CD4-positive, alpha-beta T cell treated with Interleukin-21 for 1 hour (primary cell): Measurements from ENCODE around the gene TEKT4.
"Not testable (repeated sequence)": the region's sequence is repeated elsewhere in the genome, so short reads cannot be mapped to it uniquely, and the experiment has no call there.

Experiments used
- DNase-seq: peaks from one replicate; pipeline ENCODE4 v3.0.0-alpha.2; 2020

The TEKT4 gene, protein sequence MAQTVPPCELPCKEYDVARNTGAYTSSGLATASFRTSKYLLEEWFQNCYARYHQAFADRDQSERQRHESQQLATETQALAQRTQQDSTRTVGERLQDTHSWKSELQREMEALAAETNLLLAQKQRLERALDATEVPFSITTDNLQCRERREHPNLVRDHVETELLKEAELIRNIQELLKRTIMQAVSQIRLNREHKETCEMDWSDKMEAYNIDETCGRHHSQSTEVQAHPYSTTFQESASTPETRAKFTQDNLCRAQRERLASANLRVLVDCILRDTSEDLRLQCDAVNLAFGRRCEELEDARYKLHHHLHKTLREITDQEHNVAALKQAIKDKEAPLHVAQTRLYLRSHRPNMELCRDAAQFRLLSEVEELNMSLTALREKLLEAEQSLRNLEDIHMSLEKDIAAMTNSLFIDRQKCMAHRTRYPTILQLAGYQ

DNA sequence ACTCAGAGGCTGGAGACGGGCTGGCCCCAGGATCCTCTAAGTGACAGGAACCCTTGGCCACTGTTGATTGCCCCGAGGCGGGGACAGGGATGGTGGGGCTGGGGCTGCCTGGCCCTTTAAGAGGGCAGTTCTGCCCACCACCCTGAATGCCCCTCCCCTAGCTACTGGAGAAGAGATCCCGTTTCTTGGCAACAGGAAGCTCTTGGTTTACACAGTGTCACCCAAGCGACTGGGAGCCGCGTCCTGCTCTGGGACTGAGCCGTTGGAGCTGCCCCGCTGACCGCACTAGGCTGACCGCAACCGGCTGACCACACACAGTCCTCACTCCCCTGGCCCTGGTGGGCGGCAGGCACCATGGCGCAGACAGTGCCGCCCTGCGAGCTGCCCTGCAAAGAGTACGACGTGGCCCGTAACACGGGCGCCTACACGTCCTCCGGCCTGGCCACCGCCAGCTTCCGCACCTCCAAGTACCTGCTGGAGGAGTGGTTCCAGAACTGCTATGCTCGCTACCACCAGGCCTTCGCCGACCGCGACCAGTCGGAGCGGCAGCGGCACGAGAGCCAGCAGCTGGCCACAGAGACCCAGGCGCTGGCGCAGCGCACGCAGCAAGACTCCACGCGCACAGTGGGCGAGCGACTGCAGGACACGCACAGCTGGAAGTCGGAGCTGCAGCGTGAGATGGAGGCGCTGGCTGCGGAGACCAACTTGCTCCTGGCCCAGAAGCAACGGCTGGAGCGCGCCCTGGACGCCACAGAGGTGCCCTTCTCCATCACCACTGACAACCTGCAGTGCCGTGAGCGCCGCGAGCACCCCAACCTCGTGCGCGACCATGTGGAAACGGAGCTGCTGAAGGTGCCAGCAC lies at the start of gene TEKT4:
TEKT4 (plus strand) TSS at position 205 of the 862 bp plus-strand sequence; CDS start at position 355, 150 bp downstream.
- DNase-seq: no peak

DNA sequence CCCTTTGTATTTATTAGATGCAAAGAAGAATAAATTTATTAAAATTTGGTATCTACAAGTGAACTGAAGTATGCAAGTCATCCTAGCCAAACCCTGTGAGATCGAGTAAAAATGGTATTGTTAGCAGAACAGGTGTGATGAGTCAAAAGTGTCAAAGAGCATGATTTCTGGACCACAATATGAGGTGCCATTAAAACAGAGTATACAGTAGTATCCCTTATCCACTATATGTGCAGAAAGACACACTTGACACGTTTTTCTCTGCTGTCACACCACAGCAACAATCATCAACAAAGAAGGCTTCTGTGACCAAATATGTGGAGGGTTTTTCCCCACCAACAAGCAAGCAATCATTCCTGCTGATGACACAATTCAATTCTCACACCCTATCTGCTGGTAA lies 32.0 kb upstream of the TEKT4 start:
- DNase-seq: not testable (repeated sequence)

DNA sequence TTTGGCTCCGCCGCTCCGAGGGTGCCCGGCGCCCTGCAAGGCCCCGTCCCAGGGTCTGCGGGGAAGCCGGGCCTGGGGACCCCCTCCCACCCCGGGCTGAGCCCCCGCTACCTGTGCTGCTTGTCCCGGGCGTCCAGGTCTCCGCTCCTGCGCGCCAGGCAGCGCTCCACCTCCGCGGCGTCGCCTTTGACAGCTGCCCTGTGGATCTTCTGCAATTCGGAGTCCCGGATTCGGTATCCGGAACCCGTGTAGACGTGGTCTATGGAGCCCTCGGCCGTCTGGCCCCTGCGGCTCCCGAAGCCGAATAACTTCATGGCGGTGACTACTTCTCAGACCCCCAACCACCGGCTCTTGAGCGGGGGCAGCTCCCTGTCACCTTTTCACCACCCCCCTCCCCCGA lies 14.4 kb upstream of the TEKT4 start:
- DNase-seq: not testable (repeated sequence)

DNA sequence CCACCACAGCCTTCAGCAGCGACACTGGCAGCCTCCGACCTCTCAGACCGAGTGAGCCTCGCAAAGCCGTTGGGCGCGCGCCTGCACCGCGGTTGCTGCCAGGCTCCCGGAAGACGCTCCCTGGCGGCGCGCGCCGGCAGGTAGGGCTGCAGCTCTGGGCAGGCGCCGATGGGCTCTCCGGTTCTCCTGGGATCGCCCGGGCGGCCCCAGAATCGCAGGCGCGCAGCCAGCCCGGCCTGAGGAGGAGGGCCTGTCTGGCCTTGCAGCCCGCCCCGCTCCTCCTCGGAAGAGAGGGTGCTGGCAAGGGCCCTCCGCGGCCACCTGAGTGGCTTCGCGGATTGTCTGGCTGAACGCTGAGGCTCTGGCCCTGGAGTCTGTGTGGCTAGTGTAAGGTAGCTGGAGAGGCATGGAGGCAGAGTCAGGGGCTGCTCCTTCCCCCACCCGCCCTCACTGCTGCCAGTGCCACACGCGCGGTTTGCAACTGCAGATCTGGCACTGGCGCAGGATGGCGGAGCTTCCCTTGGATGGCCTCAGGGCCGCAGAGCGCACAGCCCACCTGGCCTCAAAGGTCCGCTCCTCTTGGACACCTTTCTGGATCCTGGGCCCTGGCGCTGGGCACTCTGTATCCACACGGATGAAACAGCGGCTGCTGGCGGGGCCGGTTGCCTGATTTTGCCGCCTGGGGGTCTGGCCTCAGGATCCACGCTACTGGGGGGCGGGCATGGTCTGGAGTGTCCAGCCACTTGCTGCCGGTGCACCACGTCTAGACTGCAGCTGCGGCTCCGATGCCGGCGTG lies 13.7 kb upstream of the TEKT4 start:
- DNase-seq: not testable (repeated sequence)

DNA sequence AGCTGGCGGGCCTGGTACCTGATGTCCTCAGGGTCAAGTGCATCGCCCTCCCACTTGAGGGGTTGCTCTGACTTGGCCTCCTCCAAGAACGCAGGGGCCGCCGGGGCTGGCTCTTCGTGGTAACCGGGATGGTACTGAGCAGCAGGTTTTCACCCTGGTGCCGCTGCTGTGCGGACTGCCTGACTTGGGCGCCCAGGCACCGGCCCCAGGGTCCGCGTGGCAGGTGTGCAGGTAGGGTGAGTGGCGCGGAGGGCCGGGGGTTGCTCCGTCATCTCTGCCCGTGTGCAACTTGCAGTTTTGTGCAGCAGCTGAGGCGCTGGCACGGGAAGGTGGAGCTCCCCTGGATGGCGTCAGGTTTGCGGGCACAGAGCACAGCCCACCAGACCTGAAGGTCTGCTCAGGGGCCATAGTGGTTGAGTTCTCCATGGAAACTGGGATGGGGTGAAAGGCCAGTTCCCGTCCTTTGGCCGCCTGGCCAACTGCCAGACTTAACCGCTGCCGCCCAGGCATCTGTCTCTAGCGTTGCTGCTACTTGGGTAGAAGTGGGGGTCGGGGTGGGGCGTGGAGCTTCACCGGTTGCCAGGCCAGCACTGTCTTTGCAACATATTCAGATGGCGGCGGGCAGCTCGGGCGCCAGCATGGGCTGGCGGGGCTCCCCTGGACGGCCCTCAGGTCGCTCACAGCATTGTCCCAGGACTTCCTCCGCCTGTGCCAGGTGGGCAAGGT lies 12.9 kb upstream of the TEKT4 start:
- not testable (repeated sequence) for DNase-seq

DNA sequence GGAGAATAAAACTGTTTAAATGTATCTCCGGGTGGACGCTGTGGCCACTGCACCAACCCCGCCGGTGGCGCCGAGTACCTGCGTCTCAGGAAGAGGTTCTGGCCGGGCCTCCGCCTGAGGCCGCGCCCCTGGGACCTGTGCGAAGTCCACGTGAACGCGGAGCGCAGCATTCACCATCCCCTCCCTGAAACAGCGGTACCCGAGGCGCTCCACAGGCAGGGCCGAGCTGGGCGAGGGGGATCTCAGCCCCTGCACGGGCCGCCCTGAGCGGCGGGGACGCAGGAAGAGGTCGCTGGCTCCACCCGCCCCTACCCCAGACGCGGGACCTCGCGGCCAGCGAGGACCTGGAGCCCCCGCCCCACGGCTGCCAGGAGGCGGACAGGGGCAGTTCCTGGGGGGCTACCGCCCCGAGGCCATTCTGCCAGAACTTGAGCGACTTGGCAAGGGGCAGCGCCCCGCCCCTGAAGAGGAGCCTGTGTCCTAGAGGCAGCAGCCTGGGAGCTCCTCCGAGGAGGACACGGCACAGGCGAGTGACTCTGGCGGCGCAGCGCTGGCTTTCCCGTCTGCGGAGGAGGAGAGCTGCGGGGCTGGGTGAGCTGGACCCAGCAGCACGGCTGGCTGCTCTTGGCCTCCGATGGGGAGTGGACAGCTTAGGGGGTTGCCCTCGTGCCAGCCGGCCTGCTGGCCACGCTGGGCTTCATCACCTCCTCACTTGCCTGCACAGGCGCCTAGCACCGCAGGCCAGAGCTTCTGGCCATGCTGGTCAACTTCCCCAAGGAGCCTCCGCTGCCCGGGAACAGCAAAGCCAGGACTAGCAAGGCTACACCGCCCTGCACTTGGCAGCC lies 9.7 kb upstream of the TEKT4 start:
- DNase-seq: no peak

DNA sequence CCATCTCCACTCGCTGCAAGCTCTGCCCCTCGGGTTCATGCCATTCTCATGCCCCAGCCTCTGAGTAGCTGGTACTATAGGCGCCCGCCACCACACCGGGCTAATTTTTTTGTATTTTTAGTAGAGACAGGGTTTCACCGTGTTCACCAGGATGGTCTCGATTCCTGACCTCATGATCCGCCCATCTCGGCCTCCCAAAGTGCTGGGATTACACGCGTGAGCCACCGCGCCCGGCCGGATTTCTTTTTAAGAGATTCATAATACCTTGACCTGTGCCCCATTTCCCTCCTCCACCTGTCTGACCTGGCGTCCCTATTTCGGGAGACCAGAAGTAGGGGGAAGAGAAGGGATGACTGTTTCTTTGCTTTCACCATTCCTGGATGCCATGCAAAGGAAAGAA lies 8.3 kb upstream of the TEKT4 start:
- not testable (repeated sequence) for DNase-seq

DNA sequence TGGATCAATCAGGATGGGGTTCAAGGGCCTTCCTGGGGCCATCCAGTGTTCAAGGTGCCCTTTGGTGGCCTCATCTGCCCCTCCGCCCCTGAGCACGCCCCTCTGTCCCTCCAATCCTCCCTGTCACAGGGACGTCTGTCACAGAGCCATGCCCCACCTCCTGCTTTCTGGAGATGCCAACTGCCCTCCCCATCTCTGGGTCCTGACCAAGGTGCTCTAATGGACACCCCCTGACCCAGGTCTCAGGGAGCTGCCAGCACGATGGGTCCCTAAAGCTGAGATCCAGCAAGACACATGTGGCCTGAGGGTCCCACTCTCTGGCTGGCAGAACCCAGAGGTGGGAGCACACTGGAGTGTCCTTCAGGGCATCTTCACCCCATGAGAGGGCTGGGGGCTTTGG lies 2.1 kb upstream of the TEKT4 start:
- DNase-seq: no peak

DNA sequence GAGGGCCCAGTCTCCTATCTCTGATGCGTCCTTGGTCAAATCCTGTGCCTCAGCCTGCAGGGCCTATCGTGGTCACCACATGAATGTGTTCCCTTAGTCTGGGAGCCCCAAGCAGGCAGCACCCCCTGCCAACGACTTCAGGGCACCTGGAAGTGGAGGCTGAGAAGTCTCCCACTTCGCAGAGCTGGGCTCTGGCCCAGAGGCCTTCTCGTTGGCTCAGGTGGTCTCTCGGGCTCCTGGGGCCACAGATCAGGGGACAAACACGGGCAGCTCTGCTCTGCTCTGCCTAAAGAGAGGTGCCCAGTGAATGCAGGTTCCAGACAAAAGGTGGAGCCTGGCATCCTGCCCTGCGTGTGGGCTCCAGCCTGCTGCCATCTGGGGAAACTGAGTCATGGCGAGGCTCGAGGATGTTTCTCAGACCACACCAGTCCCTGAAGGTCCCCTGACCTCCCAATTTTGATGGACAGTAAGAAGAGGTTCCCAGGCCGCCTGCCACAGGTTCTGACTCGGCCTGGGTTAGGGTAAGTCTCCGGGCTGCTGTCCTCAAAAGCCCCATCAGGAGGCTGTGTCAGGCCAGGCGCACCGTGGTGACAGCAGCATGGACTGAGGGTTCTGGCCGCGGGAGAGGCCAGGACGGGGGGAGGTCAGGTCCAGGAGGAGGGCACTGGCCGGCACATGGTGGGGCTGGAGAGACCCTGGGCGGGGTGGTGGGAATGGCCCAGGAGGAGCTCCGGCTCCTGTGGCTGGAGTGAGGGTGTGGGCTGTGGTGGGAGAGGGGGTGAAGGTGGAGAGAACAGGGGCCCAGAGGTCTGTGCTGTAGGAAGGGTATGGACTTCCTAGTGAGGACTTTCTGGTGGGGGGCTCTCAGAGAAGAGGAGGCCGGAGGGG lies 1.4 kb upstream of the TEKT4 start:
- DNase-seq: no peak

DNA sequence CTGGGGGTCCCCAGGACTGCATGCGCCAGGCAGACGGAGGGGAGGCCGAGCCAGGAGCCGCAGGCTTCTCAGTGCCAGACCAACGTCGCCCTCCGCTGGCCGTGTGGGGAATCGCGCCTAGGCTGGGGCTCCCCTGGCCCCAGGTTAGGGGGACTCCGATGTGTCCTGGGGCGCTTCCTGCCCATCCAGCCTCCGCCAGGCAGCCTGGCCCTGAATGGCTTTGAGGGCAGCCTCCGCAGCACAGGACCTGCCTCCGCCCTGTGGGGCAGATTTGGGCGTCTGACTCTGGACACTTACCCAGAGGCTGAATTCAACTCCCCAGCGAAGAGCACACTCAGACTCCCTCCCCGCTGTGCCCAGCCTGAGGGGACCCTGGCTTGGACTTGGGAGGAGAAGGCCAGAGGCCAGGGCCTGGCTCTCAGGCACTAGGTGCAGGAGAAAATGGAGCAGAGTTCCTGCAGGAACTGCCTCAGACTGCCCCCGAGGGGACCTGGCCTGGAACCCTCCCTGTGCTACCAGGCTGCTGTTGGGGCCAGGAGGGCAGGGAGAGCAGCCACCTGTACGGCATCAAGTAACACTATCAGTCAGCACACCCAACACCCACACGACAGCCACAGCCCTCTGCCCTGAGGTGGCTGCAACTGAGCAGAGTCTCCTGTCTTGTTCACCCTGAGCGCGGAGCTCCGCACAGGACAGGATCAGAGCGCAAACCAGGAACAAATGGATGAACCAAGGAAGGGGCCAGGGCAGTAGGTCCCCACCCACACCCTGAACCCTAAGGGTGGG lies 597 bp upstream of the TEKT4 start:
- no peak for DNase-seq

DNA sequence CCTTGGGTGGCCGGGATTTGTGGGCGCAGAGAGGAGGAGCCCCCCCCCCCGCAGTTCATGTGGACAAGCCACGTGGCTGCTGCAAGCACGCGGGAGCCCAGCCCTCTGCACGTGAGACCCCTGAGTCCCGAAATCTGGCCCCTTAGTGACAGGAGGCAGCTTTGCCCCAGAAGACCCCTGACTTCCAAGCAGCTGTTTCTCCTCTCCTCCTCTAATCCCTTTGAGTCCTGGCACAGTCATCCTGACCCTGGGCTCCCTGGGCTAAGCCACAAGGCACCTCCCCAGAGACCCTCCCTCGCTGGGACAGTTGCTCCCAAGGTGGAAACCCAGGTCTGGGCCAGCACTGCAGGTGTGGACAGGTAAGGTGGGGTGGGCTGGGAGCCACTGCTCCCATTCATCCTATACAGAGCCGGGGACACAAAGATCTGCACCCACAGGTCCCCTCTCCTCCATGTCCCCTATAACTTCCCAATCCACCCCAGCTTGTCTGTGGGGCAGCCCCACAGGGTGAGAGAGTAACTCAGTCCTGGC lies 923 bp downstream of the TEKT4 start:
- DNase-seq: no peak

DNA sequence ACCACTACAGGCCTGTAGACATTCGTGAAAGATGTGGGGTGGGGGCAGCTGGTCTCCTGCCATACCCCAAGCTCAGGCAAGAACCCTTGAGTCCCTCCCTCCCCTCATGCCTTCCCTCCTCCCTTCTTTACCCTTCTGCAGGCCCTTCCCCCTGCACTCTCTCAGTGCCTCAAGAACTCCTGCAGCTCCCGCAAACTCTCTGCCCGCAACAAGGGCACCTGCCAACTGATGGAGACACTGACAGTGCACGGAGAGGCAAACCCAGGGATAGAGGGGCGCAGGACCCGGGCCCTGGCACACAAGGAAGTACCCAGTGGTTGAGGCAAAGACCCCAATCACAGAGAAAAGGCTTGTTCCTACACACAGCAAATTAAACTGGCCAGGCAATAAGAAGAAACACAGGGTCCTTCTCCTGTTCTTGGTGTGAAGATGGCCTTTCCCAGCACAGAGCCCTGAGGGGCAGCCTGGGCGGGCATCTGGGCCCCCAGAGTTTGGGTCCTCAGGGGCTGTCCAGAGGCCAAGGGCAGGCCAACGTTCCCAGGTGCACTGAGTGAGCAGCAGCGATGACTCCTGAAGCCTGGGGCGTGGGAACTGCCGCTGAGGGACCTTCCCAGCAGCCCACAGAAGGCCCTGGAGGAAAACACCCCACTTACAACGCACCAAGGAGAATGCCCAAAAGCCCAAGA lies 1.6 kb downstream of the TEKT4 start:
- no peak for DNase-seq

DNA sequence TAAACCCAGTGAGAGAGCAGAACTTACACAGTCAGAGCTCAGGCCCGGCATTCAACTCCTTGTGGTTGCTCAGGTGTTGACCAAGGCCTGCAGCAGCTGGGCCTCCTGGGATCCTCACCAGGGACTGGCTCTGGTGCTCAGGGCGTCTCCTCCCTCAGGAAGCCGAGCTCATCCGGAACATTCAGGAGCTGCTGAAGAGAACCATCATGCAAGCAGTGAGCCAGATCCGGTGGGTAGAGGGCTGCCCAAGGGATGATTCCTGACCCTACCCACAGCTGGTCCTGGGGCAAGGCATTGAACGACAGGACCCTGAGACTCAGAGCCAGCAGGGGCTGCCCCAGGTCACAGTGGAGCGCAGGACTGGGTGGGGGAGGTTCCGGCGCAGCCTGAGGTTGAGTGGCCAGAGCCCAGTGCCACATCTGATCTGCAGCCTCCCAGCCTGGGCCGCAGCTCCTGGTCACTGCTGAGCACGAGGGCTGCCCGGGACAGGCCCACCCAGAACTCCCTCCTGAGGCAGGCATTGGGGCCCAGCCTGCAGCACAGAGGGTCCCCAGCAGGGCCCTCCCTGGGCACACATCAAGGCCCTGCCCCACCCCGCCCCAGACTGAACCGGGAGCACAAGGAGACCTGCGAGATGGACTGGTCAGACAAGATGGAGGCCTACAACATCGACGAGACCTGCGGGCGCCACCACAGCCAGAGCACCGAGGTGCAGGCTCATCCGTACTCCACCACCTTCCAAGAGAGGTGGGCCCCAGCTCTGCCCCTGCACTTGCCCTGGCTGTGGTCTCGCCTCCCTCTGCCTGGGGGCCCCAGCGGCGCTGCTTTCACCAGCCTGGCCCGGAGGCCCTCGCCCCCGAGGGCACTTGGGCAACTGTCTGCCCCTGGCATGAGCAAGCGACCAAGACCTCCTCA lies 2.4 kb downstream of the TEKT4 start:
- DNase-seq: no peak

DNA sequence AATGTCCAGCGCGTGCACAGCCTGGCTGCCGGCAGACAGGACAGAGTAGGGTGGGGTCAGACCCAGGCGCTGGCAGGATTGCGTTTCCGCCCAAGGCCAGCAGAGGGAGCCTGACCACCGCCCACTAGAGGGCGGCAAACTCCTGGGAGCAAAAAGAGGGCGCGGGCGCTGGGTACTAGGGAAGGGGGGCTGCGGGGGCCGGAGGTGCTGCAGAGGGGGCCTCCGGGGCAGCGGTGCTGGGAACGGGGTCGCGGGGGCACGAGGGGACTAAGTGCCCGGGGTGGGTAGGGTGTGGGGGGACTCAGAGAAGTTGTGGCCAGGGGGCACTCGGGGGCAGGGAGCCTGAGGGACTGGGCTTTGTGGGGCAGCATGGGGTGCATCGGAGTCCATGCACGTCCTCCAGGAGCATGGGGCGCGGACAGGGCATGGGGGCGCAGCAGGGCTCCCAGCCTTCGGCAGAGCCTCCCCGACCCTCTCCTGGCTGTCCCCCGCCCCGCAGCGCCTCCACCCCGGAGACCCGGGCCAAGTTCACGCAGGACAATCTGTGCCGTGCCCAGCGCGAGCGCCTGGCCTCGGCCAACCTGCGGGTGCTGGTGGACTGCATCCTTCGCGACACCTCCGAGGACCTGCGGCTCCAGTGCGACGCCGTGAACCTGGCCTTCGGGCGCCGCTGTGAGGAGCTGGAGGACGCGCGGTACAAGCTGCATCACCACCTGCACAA lies 3.2 kb downstream of the TEKT4 start:
- DNase-seq: peak; percentile 47

DNA sequence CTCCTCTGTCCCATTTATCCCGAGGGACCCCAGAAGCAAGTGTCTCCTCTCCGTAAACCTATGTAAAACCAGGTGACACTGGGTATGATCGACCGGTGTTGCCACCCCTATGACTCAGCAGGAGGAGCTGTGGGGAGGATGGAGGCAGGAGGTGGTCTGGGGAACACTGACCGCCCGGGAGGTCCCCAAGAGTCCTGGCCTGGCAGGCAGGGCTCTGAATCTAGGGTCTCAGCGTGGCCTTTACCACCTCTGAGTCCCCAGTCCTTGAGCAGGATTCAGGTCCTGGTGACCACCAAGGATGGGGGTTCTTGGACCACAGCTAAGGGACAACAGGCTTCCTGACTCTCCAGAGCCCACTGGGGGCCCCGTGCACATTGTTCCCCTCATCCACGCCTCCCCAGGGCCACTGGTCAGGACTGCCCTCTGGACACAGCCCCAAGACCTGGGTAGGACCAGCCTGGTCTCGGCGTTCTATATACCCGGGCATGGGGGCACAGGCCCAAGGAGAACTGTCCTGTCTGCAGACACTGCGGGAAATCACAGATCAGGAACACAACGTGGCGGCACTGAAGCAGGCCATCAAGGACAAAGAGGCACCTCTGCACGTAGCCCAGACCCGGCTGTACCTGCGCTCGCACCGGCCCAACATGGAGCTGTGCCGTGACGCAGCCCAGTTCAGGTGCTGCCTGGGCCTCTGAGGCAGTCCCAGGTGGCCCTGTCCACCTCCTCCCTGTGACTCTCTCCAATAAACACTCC lies 4.0 kb downstream of the TEKT4 start:
- DNase-seq: no peak
